NCI-H187 (cell line): ENCODE measurements around the gene SAMD10.
"Not testable (repeated sequence)": the region's sequence is repeated elsewhere in the genome, so short reads cannot be mapped to it uniquely, and the experiment has no call there.

Experiments
- DNase-seq, 2 experiments: peaks; one replicate each; lab custom pipeline; 2025; lab: John Stamatoyannopoulos, UW

SAMD10 gene

DNA sequence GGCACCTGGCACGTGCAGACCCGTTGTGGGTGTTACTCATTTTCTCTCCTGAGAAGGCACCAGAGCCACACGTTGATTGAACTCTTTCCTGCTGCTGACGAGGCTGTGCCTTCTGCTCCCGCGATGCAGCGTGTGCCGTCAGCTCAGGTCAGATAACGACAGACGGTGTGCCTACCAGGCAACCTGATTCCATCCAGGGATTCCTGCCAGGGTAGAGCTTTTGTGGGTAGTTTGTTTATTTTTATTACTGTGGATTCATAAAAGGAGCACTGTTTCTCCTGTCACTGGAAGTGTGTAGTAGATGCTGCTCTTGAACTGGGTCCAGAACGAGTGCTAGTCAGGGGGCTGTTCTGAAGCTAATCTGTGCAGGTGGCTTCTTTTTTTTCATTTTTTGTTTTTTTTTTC, 22.2 kb upstream of the SAMD10 start:
- DNase-seq, result no peak

DNA sequence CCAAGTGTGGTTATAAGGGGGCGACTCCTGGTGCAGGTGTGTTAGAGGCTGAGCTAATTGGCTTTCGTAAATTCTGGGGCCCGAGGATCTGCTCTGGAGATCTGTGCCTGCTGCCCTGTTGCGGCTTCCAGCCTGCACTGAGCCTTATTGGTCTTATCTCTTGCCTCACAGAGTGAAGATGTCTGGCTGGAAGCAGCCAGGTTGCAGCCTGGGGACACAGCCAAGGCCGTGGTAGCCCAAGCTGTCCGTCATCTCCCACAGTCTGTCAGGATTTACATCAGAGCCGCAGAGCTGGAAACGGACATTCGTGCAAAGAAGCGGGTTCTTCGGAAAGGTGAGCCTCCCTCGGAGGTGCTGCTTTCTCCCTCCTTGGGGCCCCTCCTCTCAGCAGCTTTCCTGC, 21.5 kb upstream of the SAMD10 start:
- no peak for DNase-seq

DNA sequence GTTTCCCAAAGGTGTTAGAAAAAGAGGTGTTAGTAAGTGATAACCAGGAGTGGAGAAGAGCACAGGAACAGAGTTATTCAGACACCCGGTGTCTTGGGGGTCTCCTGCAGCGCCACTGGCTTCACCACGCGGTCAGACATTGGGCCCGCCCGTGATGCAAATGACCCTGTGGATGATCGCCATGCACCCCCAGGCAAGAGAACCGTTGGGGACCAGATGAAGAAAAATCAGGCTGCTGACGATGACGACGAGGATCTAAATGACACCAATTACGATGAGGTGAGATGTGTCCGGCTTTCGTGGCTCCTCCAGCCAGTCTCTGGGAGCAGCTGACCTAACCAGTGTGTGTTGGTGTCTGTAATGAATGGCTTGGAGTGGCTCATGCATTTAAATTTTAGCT, 3.5 kb upstream of the SAMD10 start:
- no peak for DNase-seq

DNA sequence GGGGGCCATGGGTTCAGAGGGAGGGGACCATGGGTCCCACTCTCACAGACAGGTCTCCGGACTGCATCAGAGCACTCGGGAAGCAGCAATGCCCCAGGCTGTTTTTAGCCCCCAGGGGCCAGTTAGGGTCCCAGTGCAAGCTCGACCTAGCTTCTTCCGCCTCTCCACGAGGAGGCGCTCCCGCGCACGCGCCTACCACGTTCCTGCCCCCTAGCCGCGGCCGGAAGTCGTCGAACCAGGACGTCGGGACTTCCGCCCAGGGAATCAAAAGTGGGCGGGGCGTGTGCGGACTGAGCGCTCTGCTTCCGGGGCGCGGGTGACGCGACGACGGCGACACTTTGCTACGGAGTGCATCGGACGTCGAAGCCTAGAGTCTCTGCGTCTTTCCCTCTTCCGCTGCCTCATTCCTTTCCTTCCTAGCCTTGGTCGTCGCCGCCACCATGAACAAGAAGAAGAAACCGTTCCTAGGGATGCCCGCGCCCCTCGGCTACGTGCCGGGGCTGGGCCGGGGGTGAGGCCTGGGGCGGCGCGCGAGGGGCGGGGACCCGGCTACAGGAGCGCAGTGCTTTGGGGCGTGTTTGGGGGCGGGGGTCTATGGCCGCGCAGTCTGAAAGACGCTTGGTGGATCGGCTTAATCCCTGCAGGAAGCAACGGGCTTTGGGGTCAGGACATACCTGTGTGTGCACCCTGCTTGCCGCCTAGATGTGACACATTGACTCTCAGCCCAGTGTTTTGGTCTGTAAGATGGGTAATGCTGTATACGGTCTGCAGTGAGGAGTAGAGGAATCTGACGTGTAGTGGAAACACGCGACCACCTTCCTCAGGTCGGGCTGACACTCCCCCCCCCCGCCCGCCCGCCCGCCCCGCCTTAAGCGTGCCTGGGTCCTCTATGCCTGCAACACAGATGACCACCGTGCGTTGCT, 1.6 kb upstream of the SAMD10 start, which contains the start of gene PRPF6:
PRPF6 (plus strand) TSS at position 327 of the 923 bp plus-strand sequence; CDS start at position 441, 114 bp downstream.
- DNase-seq, result peak; percentile 91 to 99

DNA sequence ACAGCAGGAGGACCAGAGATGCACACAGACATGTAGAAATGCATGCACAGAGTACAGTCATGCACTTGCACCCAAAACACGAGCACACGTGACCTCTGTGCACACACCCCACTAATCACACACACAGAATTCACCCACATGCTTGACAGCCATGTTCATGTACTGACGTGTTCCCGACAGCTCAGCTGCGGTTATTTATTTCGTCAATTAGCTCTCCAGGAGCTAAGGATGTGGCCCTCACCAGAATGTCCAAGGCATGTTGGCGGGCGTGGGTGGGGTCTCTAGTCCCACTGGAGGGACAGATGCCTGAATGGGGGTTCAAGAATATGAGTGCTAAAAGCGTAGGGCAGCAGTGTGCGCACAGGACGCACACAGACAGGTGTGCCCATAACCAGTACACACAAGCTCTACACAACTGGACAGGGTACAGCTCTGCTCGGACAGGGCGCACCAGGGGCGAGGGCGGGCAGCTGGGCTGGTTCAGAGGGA, 919 bp upstream of the SAMD10 start:
- DNase-seq, result no peak

DNA sequence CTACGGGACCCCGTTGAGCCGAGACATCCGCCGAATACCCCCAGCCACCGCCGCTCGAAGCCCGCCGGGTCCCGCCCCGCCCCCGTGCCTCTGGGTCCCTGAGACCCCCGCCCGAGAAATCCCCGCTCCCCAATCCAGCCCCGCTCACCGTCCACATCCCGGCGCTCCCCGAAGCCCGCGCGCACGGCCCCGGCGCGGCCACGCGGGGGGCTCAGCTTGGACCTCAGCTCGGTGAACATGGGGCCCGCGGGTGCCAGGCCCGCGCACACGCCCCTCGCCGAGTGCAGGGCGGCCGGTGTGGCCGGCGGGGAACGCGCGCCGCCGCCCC, 249 bp downstream of the SAMD10 start:
- DNase-seq, result no peak

DNA sequence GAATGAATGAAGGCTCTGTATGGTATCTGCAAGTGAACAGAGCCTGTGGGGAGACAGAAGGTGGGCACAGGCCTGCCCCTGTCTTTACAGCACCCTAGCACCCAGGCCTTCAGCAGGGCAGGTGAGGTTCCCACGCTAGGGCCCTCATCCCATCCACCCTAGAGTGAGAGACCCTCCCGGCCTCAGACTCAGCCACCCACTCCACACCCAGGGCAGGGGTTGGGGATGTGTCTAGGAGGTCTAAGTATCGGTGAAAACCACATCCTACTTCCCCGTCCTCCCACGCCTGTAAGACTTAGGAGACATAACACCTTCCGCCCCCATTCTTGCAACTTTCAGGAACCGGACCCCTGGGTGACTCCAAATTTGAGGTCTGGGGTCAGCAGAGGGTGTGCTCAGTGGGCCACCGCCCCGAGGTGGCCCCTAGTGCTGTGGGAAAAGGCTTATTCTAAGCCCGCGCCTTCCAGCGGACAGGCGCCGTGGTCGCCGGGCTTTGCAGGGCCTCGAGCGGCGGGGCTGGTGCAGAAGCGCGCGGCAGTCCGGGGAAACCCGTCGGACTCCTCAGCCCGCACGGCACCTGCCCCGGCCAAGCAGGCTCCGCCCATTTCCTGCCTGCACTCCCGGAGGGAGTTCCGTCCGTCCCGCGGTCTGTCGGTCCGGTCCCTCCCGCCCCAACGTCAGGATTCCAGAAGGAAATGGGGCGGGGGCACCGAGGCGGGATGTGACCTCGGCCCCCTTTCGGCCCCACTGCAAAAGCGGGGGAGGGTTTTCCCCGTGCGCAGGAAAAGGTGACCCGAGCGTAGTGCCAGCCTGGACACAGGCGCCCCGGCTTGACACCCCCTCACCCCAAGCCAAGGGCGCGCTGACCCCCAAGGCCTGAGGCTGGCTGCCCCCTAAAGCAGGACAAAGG, 868 bp downstream of the SAMD10 start:
- DNase-seq, result peak; percentile 12 to 51

DNA sequence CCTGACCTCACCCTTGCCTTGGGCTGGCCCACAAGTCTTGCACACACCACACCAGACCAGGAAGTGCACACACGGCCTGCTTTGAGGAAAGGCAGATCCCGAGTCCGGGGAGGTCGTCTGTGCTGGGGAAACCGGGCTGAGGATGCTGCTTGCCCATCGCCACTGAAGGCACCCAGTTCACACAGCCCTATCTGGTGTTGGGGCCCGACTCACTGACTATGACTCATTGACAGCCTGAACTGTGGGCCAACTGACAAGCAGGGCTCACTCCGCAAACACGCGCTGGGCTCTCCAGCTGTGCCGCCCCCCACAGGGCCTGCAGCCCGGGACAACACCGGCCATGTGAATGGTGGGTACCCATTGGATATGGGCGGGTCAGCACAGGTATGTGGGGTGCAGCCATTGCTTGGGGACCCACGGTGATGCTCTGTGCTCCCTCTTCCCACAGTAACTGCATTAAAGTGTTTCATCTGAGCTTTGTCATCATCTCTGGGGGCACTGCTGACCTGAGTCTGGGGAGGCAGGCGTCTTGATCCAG, 1.6 kb downstream of the SAMD10 start:
- DNase-seq, result no peak

DNA sequence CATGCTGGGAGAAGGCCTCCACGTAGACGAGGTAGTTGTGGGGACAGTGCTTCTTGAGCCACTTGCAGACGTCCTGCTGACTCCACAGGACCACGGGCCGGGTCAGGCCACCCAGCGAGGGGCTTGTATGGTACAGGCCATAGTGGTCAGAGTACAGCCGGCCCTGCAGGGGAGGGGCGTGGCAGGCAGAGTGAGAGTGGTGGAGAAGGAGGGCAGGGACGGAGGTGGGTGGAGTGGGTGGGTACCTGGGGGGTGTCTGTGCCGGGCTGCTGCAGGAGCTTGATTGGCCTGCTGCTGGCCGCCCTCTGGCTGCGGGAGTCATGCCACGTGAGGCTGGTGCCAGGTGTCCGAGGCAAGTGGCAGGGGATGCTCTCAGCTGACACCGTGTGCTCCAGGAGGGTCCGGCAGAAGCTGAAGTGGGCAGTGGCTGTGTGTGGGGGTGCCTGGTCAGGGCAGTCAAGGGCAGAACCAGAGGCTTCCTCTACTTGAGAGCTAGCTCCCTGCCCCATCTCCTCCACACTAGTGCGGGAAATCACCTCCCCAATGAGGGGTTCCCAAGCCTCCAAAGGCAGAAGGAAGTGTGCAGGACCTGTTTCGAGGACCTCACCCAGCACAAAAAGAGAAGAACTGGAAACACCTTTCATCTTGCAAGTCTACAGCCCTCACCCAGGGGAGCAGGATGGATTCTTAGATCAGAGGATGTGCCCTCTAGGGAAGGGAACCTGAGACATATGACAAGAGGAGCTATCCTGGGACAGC, 2.3 kb downstream of the SAMD10 start:
- no peak for DNase-seq

DNA sequence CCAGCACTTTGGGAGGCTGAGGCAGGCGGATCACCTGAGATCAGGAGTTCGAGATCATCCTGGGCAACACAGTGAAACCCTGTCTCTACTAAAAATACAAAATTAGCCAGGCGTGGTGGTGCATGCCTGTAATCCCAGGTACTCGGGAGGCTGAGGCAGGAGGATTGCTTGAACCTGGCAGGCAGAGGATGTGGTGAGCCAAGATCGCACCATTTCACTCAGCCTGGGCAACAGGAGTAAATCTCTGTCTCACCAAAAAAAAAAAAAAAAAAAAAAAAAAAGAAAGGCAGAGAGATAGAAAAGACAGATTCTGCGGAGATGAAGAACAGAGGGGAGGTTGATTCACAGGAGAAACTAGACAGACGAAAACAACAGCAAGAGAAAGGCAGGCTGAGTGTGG, 2.9 kb downstream of the SAMD10 start:
- not testable (repeated sequence) for DNase-seq

DNA sequence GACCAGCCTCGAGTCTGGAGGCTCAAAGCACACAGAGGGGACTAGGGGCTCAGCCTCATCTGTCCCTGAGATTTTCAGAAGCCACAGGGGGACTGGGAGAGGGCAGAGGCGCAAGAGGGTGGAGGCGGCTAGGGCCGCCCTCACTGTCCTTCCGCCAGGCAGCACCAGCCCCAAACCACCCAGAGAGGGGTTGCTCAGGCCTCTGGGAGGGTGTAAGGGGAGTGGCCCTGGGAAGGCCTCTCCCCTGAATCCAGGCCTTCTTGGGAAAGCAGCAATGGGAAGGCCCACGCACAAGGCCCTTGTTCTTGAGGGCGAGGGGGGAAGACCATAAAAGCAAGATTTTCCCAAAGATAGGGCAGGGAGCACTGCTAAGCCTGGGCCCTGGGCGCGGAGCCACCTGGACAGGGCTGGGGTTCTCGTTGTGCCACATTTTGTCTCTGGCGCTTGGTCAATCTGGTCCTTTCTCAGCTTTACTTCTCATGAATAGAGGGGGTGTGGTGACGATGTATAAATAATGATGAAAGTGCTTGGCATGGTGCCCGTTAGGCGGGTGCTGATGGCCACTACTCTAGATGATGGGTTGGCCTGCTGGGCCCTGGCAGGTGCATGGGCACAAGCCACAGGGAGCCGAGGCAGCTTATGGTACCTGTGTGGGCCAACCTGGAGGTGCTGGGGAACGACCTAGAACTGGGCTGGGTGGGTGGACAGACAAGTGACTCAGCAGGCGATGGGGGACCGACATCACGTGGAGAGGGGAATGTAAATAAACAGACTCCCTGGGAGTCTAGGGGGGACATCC, 4.8 kb downstream of the SAMD10 start:
- no peak for DNase-seq

DNA sequence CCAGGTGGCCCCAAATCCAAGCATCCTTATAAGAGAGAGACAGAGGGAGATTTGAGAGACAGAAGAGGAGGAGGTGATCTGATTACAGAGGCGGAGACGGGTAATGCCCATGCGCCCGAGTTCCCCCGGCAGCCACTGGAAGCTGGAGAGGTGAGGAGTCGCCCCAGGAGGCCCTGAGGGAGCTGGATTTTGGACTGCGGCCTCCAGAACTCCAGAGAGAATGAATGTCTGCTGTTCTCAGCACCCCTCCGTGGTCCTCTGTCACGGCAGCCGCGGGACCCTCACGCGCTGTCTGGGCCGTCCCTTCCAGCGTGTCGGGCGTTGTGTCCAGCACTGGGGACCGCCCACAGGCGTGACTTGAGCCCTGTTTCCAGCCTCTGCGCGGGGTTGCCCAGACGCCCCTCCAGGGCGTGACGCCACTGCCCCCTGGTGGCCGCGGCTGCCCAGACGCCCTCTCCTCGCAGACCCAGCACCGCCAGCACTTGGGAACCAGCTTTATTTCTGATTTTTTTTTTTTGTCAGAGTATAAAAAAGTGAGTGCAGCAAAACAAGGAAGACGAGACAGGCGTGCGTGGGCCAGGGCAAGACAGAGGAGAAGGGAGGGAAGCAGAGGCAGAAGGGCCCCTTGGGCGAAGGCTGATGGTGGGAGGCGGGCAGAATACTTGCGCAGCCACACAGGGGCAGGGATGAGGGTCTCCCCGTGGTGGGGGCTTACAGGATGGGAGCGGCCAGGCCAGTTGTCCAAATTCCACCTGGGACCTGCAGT, 5.6 kb downstream of the SAMD10 start:
- peak; percentile 75 to 77 for DNase-seq

DNA sequence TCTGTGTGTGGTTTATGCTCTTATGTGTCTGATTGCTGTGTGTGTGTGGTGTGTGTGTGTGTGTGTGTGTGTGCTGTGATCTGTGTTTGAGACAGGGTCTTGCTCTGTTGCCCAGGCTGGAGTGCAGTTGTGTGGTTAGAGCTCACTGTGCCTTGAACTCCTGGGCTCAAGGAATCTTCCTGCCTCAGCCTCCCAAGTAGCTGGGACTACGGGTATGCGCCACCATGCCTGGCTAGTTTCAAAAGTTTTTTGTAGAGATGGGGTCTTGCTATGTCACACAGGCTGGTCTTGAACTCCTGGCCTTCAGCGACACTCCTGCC, 6.3 kb downstream of the SAMD10 start:
- no peak for DNase-seq

DNA sequence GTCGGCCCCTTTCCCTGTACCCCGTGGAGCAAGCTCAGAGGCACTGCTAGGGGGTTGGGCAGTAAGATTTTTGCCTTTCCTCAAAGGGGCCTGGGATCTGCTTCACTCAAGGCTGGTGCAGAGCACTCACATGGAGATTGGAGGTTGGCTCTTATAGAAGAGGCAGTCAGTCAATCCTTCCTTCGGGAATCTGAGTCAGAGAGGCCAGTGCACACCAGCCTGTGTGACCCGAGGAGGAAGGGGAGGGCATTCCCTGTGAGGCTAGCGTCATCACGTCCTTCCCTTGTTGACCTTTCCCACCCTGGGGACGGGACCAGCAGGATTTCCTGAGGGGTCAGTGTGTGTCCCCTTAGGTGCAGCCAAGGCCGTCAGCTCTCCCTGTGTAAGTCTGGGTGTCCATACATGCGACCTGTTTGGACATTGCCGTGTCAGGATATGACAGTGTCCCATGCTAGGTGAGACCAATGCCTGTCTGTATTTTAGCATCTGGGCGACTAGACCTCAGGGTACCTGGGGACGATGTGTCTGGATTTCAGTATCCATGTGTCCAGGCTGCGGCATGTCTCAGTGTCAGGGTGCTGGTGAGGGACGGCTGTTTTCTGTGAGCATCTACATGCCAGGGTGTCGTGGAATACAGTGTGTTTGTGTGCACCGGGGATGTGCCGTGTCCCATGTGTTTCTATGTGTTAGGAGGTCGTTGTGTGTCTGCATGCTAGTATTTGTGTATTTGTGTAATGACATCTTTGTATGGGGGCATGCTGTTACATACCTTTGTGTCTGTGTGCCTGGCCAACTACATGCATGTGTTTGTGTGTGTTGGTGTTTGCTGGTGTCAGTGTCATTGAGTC, 6.9 kb downstream of the SAMD10 start:
- DNase-seq, result no peak

DNA sequence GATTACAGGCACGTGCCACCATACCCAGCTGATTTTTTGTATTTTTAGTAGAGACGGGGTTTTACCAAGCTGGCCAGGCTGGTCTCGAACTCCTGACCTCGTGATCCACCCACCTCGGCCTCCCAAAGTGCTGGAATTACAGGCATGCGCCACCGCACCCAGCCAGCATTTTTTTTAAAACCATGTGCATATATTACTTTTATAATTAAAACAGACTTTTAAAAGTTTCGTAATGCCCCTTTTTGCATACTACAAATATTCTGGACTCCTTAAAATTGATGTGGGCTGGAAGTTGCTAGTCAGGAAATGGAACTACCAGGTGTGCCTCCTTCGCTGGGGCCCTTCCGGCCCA, 7.5 kb downstream of the SAMD10 start:
- DNase-seq, result not testable (repeated sequence)

DNA sequence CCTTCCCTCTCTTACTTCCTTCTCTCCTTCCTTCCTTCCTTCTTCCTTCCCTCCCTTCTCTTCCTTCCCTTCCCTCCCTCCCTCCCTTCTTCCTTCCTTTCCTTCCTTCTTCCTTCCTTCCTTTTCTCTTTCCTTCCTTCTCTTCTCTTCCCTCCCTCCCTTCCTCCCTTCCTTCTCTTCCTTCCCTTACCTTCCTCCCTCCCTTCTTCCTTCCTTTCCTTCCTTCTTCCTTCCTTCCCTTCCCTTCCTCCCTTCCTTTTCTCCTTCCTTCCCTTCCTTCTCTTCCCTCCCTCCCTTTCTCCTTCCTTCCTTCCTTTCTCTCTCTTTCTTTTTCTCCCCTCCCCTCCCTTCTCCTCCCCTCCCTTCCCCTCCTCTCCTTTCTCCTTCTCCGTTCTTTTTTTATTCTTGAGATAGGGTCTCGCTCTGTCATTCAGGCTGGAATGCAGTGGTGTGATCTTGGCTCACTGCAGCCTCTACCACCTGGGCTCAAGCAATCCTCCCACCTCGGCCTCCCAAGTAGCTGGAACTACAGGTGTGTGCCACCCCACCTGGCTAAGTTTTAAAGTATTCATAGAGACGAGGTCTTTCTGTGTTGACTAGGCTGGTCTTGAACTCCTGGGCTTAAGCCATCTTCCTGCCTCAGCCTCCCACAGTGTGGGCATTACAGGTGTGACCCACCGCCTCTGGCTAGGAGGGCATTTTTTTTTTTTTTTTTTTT, 8.6 kb downstream of the SAMD10 start:
- no peak for DNase-seq

DNA sequence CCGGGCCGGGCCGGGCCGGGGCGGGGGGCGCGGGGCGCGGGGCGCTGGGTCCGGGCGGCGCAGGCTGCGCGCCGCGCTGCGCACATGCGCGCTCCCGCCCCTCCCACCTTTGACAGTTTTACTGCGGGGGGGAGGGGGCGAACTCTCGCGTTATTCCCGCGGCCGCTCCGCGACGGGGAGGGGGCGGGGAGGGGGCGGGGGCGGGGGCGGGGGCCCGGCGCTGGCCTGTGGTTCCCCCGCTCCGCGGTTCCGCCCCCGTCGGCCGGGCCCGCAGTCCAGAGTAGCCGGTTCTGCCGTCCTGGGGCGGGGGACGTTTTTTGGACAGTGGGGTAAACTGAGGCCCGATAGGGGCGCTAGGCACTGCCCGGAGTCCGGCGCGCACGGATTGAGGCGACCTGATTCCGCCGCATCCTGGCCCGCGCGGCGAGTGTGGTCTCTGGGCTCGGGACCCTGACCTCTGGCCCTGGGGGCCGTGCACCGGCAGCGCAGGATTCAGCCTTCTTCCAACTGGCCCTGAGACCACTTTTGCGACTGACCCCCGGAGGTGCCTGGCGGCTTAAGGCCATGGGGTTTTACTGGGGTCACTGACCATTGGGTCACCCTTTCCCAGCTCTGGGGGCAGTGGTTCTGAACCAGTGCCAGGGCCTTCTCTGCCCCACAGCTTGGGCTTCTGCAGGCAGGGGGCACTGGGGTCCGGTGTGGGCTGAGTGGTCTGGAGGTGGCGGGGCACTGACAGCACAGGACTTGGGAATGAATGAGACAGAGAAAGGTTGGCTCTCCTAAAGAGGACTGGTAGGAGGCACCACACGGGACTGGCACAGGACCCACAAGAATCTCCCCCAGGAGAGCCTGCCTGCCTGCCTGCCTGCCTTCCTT, 9.4 kb downstream of the SAMD10 start, which contains the start of gene ZNF512B:
ZNF512B (minus strand) TSS at position 93 of the 876 bp plus-strand sequence. CDS start 1,980 bp downstream, outside the sequence.
- DNase-seq, result peak in 1 of 2 experiments; percentile 86
